Lung (tissue), 12 donors: ENCODE results near the gene SPZ1. TPM values are rescaled to one million over a fixed set of nuclear protein-coding genes. Genes with fewer than 3 reads are reported as not detected.
"Not testable (repeated sequence)": the region's sequence is repeated elsewhere in the genome, so short reads cannot be mapped to it uniquely, and the experiment has no call there.

Source experiments
- ATAC-seq: fragments of 200-7000 bp; cut with Tn5 transposase; one replicate; pipeline ENCODE4 v1.9.1; 2020; ENCODE audit warnings: moderate number of reproducible peaks; ENCODE audit not compliant: insufficient read depth, low FRiP score
- DNase-seq, 3 donors: peaks; one replicate each; pipeline ENCODE4 v3.0.0-alpha.2; 2013 to 2017
- H3K27ac ChIP-seq, 2 donors: one replicate each; pipeline ENCODE4 v1.5.1; 2013; ENCODE audit warnings: mild to moderate bottlenecking in 2 of 2, moderate library complexity in 2 of 2, control low read depth in 1 of 2, inconsistent platforms in 1 of 2, low read depth in 1 of 2, low read length in 1 of 2
- H3K27me3 ChIP-seq, 3 donors: one replicate each; pipeline ENCODE4 v1.5.1; 2013; ENCODE audit warnings: low read length in 2 of 3; ENCODE audit not compliant: control insufficient read depth in 3 of 3, insufficient read depth in 3 of 3
- H3K36me3 ChIP-seq, 4 donors: one replicate each; pipeline ENCODE4 v1.5.1; 2013; ENCODE audit warnings: low read length in 4 of 4, mild to moderate bottlenecking in 1 of 4, moderate library complexity in 1 of 4; ENCODE audit not compliant: control insufficient read depth in 4 of 4, insufficient read depth in 4 of 4
- H3K4me1 ChIP-seq, 5 donors: one replicate each; pipeline ENCODE4 v1.5.1; 2013; ENCODE audit warnings: low read length in 5 of 5, mild to moderate bottlenecking in 2 of 5, moderate library complexity in 1 of 5; ENCODE audit not compliant: control insufficient read depth in 5 of 5, insufficient read depth in 5 of 5
- H3K4me3 ChIP-seq: one replicate; pipeline ENCODE4 v1.5.1; 2013; ENCODE audit warnings: mild to moderate bottlenecking, control low read depth, moderate library complexity
- H3K9ac ChIP-seq, 2 donors: one replicate each; pipeline ENCODE4 v1.5.1; 2013; ENCODE audit warnings: low read length in 2 of 2, control low read depth in 1 of 2; ENCODE audit not compliant: insufficient read depth in 1 of 2
- H3K9me3 ChIP-seq, 4 donors: one replicate each; pipeline ENCODE4 v1.5.1; 2013; ENCODE audit warnings: low read length in 3 of 4, mild to moderate bottlenecking in 1 of 4, moderate library complexity in 1 of 4; ENCODE audit not compliant: control insufficient read depth in 4 of 4, insufficient read depth in 3 of 4
- WGBS, 2 donors: extraction: QIAGEN DNeasy Blood & Tissue Kit; methylation state at CpG; one replicate each; pipeline ENCODE4 v1.1.7; 2013; 5-methylcytosine and 5-hydroxymethylcytosine counted together
- polyA plus RNA-seq, 2 donors: library from polyadenylated mRNA; stranded (reverse); fragments of 200-250 nt; gene quantifications; one replicate each; pipeline ENCODE4 v1.2.1, GENCODE V29; 2013
- total RNA-seq, 2 donors: library from RNA; depleted of rRNA in 1 of 2; stranded (reverse); fragments of >200 nt in 1 of 2; gene quantifications; one replicate each; pipeline ENCODE4 v1.2.1, GENCODE V29; 2014 to 2021
- TF ChIP-seq, protein P1 (sequence below): IDR thresholded peaks from 2 replicates; pipeline ENCODE4 v1.5.1; 2012; ENCODE audit warnings: mild to moderate bottlenecking; ENCODE audit errors: control extremely low read depth, extremely low read depth
- donor health status: control.
- donor health status: control.
- donor health status: Bipolar disorder and iron deficiency.
- donor health status: healthy.
- donor health status: DM: yes; HTN: yes; CAD: no.

SPZ1 gene
- total and polyA plus RNA-seq, 4 donors: not detected

DNA sequence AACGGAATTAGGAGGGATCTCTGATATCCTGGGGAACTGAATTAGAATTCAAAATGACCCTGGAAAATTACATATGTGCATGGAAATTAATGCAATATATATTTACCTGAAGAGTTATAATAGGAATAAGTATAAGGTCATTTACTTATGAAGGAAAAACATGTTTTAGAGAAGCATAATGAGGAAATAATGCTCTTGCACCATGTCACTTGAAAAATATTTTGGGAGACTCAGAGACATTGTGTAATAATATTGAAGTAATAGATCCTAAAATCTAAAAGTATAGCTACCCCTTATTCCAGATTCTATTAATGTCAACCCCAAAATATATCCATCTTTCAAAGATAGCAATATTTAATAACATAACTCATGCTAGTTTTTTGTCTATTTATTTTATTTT is 28.4 kb downstream of the SPZ1 start:
- WGBS, 2 donors: 38 to 69% methylated on average over 1 of the region's 1 CpG
- Histone ChIP-seq H3K27ac (no peak overlapping the region), H3K9ac (no peak overlapping the region), H3K9me3 (no peaks in the 10 kb centered on the region), H3K27me3 (no peaks in the 10 kb centered on the region), H3K4me1 (no peaks in the 10 kb centered on the region), H3K36me3 (no peaks in the 10 kb centered on the region), H3K4me3 (no peak overlapping the region)
- ATAC-seq (no peak), DNase-seq (no peak)
- TF ChIP-seq, protein P1, sequence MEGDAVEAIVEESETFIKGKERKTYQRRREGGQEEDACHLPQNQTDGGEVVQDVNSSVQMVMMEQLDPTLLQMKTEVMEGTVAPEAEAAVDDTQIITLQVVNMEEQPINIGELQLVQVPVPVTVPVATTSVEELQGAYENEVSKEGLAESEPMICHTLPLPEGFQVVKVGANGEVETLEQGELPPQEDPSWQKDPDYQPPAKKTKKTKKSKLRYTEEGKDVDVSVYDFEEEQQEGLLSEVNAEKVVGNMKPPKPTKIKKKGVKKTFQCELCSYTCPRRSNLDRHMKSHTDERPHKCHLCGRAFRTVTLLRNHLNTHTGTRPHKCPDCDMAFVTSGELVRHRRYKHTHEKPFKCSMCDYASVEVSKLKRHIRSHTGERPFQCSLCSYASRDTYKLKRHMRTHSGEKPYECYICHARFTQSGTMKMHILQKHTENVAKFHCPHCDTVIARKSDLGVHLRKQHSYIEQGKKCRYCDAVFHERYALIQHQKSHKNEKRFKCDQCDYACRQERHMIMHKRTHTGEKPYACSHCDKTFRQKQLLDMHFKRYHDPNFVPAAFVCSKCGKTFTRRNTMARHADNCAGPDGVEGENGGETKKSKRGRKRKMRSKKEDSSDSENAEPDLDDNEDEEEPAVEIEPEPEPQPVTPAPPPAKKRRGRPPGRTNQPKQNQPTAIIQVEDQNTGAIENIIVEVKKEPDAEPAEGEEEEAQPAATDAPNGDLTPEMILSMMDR: no peak

GRCh38 chr5:80351019-80351418 is 31.2 kb downstream of the SPZ1 start:
- DNase-seq, ATAC-seq: not testable (repeated sequence)
- WGBS, 2 donors: 96 to 98% methylated on average over 15 of the region's 15 CpGs

GRCh38 chr5:80355686-80356085 is 35.9 kb downstream of the SPZ1 start:
- H3K4me3 ChIP-seq: no peak overlapping the region
- H3K27ac ChIP-seq: no peak overlapping the region
- H3K9me3 ChIP-seq: no peaks in the 10 kb centered on the region
- H3K9ac ChIP-seq: no peak overlapping the region
- H3K4me1 ChIP-seq: no peaks in the 10 kb centered on the region
- WGBS, 2 donors: 51 to 78% methylated on average over 4 of the region's 4 CpGs
- ATAC-seq: no peak
- no peak for DNase-seq
- TF ChIP-seq, protein P1: no peak
- no peaks in the 10 kb centered on the region for H3K27me3 ChIP-seq
- no peaks in the 10 kb centered on the region for H3K36me3 ChIP-seq

More at GRCh38 chr5:80351019-80351418, 31.2 kb downstream of the SPZ1 start:
- not testable (repeated sequence) for H3K9me3 ChIP-seq, H3K4me1 ChIP-seq, H3K27ac ChIP-seq, H3K27me3 ChIP-seq, H3K9ac ChIP-seq, H3K4me3 ChIP-seq, H3K36me3 ChIP-seq

GRCh38 chr5:80357671-80358070 is 37.9 kb downstream of the SPZ1 start:
- Histone ChIP-seq H3K4me1 (no peaks in the 10 kb centered on the region), H3K4me3 (no peak overlapping the region), H3K9ac (no peak overlapping the region), H3K27ac (no peak overlapping the region), H3K36me3 (no peaks in the 10 kb centered on the region), H3K27me3 (no peaks in the 10 kb centered on the region), H3K9me3 (no peaks in the 10 kb centered on the region)
- ATAC-seq (no peak), DNase-seq (no peak)
- WGBS, 2 donors: 76 to 80% methylated on average over 1 of the region's 1 CpG
- TF ChIP-seq, protein P1: no peak
